Memory B cell (primary cell): ENCODE data around the gene CHRNA7.

Experiments used
- ATAC-seq: fragments of 150-1000 bp; cut with Tn5 transposase; 2 replicates; pipeline ENCODE4 v1.10.0; 2021; ENCODE audit warnings: low read depth, mild to moderate bottlenecking, moderate library complexity
- DNase-seq, 2 donors: peaks; one replicate each; pipeline ENCODE4 v3.0.0; 2022; ENCODE audit warnings: low spot score in 2 of 2
- H3K27ac Mint-ChIP-seq: one replicate; pipeline ENCODE4 v1.8.0; 2022; ENCODE audit warnings: mild to moderate bottlenecking, moderate library complexity, mixed read lengths
- H3K27me3 Mint-ChIP-seq: one replicate; pipeline ENCODE4 v1.8.0; 2022; ENCODE audit warnings: mixed read lengths
- H3K36me3 Mint-ChIP-seq: one replicate; pipeline ENCODE4 v1.8.0; 2022; ENCODE audit warnings: mild to moderate bottlenecking, mixed read lengths
- H3K4me1 Mint-ChIP-seq: one replicate; pipeline ENCODE4 v1.8.0; 2022; ENCODE audit warnings: mixed read lengths
- H3K4me3 Mint-ChIP-seq: one replicate; pipeline ENCODE4 v1.8.0; 2022; ENCODE audit warnings: mild to moderate bottlenecking, moderate library complexity, mixed read lengths
- H3K9me3 Mint-ChIP-seq: one replicate; pipeline ENCODE4 v1.8.0; 2022; ENCODE audit warnings: mixed read lengths

The CHRNA7 gene

GRCh38 chr15:32099097-32099785, 68.9 kb downstream of the CHRNA7 start:
- Mint-ChIP-seq H3K27me3 (peaks cover 7% of the 10 kb centered on the region), H3K9me3 (no peaks in the 10 kb centered on the region), H3K4me1 (no peaks in the 10 kb centered on the region), H3K36me3 (no peaks in the 10 kb centered on the region), H3K27ac (no peak overlapping the region), H3K4me3 (no peak overlapping the region)
- DNase-seq (no peak), ATAC-seq (no peak)

DNA sequence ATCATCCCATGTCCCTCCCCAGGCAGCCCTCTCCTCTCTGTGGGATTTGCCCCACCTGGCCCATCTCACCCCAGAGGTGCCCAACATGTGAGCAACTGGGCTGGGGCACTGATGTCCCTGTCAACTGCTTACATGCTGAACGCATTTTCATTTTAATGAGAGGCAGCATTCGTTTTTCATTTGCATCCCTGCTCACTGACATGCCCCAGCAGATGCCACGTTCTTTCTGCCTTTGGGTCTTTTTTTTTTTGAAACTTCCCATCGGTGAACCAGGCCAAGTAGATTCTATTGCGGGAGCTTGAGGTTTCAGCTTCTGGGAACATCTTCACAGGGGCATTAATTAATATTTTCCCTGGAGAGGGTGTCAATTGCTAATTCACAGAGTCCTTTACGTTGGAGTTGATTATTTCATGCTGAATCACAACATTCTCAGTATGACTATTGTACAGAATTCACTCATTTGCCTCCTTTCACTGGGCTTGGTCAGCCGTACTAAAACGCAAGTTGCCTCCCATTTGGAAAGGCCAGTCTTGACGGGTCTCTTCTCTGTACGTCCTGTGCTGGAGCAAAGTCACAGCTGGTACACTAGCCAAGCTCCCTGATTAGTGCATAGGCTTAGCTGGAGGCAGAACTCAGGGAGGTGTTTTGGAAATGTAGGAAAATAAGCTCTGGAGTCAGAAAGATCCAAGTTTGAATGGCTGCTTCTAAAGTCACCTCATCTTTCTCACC, 69.8 kb downstream of the CHRNA7 start:
- ATAC-seq: no peak
- H3K27me3 Mint-ChIP-seq: peaks cover 8% of the 10 kb centered on the region
- H3K4me3 Mint-ChIP-seq: no peak overlapping the region
- no peak for DNase-seq
- H3K4me1 Mint-ChIP-seq: no peaks in the 10 kb centered on the region
- no peak overlapping the region for H3K27ac Mint-ChIP-seq
- no peaks in the 10 kb centered on the region for H3K36me3 Mint-ChIP-seq
- H3K9me3 Mint-ChIP-seq: no peaks in the 10 kb centered on the region

DNA sequence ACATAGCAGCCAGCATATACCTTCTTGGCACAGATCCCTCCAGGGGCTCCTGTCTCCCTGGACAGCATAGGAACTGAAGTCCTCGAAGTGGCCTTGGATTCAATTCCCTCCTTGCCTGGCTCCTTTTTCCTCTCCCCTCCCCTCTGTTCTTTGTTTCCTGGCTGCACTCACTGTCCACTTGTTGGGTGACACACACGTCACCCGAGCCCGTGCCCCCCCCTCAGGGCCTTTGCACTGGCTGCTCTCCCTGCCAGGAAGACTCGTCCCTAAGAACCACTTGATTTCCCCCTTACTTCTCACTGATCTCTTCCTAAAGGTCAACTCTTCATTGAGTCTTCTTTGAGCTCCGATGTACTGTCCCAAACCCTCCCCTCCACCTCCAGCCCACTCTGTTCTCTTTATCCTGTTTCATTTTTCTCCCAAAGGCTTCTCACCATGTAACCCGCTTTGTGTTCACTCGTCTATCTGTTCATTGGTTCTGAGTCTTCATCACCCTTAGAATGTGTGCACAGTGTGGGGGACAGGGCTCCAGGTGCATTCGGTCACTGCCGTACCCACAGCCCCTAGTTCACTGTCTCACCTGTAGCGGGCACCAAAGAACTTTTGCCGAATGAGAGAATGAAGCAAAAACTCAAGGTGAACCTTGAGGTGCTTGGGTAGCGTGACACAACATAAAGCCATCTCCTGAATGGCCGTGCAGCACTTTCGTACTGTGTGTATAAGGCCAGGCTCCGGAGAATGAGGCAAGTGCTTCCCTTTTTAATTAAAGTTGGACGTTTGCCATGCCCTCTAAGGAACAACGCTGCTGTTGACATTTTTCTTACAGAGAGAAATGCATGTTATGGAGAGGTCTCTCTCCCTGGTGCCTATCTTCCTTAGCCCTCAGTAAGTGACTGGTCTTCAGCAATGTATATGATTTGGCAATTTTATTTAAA, 74.0 kb downstream of the CHRNA7 start:
- no peaks in the 10 kb centered on the region for H3K4me1 Mint-ChIP-seq
- ATAC-seq (no peak), DNase-seq (no peak)
- peaks cover 3% of the 10 kb centered on the region for H3K27me3 Mint-ChIP-seq
- no peak overlapping the region for H3K27ac Mint-ChIP-seq
- no peak overlapping the region for H3K4me3 Mint-ChIP-seq
- no peaks in the 10 kb centered on the region for H3K36me3 Mint-ChIP-seq
- no peaks in the 10 kb centered on the region for H3K9me3 Mint-ChIP-seq

DNA sequence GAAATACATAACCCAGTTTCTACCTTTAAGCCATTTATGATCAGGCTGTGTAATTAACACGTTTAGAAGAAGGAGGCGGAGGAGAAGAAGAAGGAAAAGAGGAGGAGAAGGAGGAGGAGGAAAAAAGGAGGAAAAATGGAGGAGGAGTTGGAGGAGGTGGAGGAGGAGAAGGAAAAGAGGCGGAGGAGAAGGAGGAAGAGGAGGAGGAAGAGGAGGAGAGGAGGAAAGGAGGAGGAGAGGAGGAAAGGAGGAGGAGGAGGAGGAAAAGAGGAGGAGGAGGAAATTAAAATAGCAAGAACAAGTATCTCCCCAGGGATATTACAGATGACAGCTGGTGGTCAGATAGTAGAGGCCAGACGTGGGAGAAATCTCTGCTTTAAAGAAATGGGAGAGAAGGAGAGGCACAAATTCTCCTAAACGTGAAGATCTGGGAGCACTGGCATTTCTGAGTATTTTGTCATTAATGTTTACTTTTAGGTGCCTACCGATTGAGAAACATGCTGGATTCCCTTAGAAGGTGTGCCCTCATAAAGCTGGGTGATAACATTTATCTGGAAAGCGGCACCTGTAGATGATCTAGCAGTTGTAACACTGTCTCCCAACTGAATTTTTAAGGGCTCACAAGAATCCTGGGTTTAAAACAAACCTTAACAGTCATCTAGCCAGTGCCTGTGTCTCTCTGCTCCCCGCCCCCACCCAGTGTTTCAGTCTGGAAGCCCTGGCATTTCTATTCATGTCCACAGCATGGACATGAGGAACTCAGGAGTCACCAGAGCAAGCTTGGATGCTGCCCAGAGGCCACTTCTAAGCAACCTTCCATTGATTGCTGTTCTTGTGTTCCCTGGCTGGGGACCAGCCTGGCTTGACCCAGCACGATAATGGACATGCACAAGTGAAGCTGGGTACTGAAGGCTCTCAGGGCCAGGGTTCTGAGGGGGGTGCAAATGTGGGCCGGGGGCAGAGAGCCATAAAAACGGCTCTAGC, 75.2 kb downstream of the CHRNA7 start:
- DNase-seq (no peak), ATAC-seq (no peak)
- Mint-ChIP-seq H3K4me1 (no peaks in the 10 kb centered on the region), H3K36me3 (no peaks in the 10 kb centered on the region), H3K4me3 (no peak overlapping the region), H3K9me3 (no peaks in the 10 kb centered on the region), H3K27me3 (peaks cover 8% of the 10 kb centered on the region), H3K27ac (no peak overlapping the region)

DNA sequence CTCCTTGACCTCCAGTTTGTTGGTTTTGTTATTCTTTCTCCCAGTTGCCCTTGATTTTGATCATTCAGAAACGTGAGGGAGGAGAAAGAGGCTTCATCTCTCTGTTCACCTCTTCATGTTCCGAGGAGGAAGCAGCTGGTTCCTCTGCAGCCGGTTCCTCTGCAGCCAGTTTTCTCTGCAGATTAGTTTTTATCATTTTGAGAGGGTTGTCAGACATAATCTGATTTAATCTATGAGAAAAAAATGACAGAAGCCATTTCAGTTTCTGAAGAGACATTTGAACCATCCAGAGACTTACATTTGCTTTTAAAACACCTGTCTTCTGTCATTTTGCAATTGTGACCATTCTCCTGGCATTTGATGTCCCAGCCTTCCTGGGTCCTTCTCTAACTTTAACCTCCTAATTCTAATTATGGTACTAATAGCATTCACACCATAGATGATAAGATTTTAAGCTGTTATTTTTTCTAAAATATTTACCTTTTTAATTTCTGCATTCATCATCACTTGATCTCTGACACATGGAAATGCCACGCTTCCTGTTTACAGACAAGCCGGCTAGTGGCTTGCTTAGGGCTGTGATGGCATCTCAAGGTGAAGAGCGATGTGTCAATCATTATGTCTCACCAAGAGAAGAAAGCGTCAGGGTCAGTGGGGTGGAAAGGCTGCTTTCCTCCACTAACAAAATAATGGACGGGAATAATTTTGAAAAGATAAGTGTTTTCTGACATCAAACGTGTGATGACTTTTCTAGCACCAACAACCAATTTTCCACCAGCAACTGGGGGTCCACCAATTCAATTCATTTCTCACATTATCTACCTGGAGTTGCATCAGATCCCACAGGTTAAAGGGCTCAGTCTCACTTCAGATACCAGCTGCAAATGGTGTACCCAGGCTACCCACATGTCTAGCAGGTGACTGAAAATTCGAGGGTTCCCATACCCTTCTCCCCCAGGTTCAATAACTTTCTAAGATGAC, 76.4 kb downstream of the CHRNA7 start:
- Mint-ChIP-seq H3K27ac (no peak overlapping the region), H3K27me3 (peaks cover 10% of the 10 kb centered on the region), H3K36me3 (no peaks in the 10 kb centered on the region), H3K4me3 (no peak overlapping the region), H3K9me3 (no peaks in the 10 kb centered on the region), H3K4me1 (no peaks in the 10 kb centered on the region)
- ATAC-seq: no peak
- no peak for DNase-seq

DNA sequence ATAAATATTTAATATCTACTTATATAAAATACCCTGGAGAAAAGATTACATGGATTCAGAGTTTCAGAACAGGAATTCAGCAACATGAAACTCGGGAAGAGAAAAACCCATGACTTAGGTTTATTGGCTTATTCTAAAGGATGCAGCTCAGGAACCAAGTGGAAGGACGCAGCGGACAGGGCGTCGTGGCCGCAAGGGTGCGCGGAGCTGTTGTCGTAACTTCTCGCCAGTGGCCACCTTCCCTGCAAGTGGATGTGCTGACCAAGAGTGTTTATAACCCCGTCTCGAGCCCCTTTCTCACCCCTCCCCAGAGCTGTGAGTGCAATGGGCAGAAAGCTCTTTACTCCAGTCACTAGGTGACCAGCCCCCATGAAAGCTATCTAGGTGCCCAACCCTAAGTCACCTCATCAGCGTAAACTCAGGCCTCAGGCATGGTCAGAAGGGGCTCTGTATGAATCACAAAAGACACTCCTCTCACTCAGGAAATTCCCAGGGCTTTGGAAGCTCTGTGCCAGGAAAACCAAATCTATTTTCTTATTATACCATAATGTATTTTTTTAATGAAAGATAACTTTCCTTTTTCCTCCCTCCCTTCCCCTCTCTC, 77.3 kb downstream of the CHRNA7 start:
- Mint-ChIP-seq H3K9me3 (no peaks in the 10 kb centered on the region), H3K4me1 (no peaks in the 10 kb centered on the region), H3K27ac (no peak overlapping the region), H3K36me3 (no peaks in the 10 kb centered on the region), H3K4me3 (no peak overlapping the region), H3K27me3 (peaks cover 10% of the 10 kb centered on the region)
- ATAC-seq (no peak), DNase-seq (no peak)

- DNase-seq: no peak
- Mint-ChIP-seq H3K4me3 (no peak overlapping the region), H3K27ac (no peak overlapping the region), H3K27me3 (peaks cover 10% of the 10 kb centered on the region), H3K36me3 (no peaks in the 10 kb centered on the region), H3K9me3 (no peaks in the 10 kb centered on the region), H3K4me1 (no peaks in the 10 kb centered on the region)
- ATAC-seq: no peak
Measured at GRCh38 chr15:32108661-32109060, 78.3 kb downstream of the CHRNA7 start.

- Mint-ChIP-seq H3K27me3 (peaks cover 8% of the 10 kb centered on the region), H3K9me3 (no peaks in the 10 kb centered on the region), H3K4me1 (no peaks in the 10 kb centered on the region), H3K27ac (no peak overlapping the region), H3K36me3 (no peaks in the 10 kb centered on the region), H3K4me3 (no peak overlapping the region)
- DNase-seq (no peak), ATAC-seq (no peak)
Measured at GRCh38 chr15:32112101-32112500, 81.8 kb downstream of the CHRNA7 start.

- no peak overlapping the region for H3K4me3 Mint-ChIP-seq
- no peaks in the 10 kb centered on the region for H3K36me3 Mint-ChIP-seq
- no peaks in the 10 kb centered on the region for H3K9me3 Mint-ChIP-seq
- no peak for ATAC-seq
- no peak for DNase-seq
- H3K27ac Mint-ChIP-seq: no peak overlapping the region
- peaks cover 9% of the 10 kb centered on the region for H3K27me3 Mint-ChIP-seq
- H3K4me1 Mint-ChIP-seq: no peaks in the 10 kb centered on the region
Measured at GRCh38 chr15:32113224-32113623, 82.9 kb downstream of the CHRNA7 start.

DNA sequence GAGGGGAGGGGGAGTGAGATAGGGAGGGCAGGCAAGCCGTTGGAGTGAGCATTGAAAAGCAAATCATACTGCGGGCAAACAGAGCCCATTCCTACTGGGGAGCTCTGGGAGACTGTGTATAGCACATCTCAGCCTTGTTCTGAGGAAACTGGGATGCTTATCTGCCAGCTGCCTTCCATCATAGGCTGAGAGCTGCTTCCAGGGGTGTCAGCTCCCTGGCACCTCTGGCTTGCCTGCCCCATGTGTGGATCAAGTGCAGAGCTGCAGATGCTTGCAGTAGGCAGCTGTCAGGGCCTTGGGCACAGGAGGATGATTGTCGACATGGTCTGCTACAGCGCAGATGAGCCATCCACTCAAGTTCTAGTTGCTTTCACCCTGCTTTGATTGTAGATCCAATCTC, 86.8 kb downstream of the CHRNA7 start:
- no peak for ATAC-seq
- DNase-seq: no peak
- Mint-ChIP-seq H3K36me3 (no peaks in the 10 kb centered on the region), H3K27ac (no peak overlapping the region), H3K4me1 (no peaks in the 10 kb centered on the region), H3K4me3 (no peak overlapping the region), H3K27me3 (peaks cover 5% of the 10 kb centered on the region), H3K9me3 (no peaks in the 10 kb centered on the region)

- Mint-ChIP-seq H3K27me3 (peaks cover 5% of the 10 kb centered on the region), H3K4me3 (no peak overlapping the region), H3K4me1 (no peaks in the 10 kb centered on the region), H3K9me3 (no peaks in the 10 kb centered on the region), H3K36me3 (no peaks in the 10 kb centered on the region), H3K27ac (no peak overlapping the region)
- ATAC-seq (no peak), DNase-seq (no peak)
Measured at GRCh38 chr15:32119286-32119685, 89.0 kb downstream of the CHRNA7 start.

- Mint-ChIP-seq H3K27me3 (peaks cover 5% of the 10 kb centered on the region), H3K36me3 (no peaks in the 10 kb centered on the region), H3K9me3 (no peaks in the 10 kb centered on the region), H3K4me3 (no peak overlapping the region), H3K4me1 (no peaks in the 10 kb centered on the region), H3K27ac (no peak overlapping the region)
- no peak for ATAC-seq
- no peak for DNase-seq
Measured at GRCh38 chr15:32119694-32120330, 89.5 kb downstream of the CHRNA7 start.
